Superior temporal gyrus (tissue), 1 donor: ENCODE measurements around the gene NLGN4Y.
A peak's percentile ranks its signal among the peaks of the same experiment; 100 is the strongest.

Source experiments
- DNase-seq: peaks from one replicate; pipeline ENCODE4 v3.0.0-alpha.2; 2016; ENCODE audit errors: extremely low spot score

NLGN4Y gene

GRCh38 chrY:14524272-14525231, at the start of gene NLGN4Y:
Gene NLGN4Y, plus strand, starts transcription at chrY:14524529. Its CDS starts 97,591 bp downstream, at chrY:14622120.
- DNase-seq: peak; percentile 58

DNA sequence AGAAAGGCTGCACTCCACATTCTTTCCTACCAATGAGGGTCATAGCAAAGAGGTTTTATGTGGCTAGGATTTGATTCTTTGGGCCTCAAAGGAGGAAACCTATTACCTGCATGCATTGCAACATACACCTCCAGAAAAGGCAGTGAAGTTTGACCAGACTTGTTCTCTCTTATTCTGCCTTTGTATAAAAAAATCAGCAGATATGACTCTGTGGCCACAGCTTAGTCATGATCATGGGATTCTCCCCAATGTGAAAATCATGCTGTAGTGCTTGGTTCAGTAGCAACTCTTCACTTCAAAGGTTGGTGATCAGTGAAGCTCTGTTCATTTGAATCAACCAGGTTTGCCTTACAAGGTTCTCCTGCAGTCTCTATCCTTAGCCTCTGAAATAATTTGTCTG, 38.4 kb upstream of the NLGN4Y start:
- DNase-seq: no peak

- no peak for DNase-seq
Measured at GRCh38 chrY:14490226-14490625, 34.1 kb upstream of the NLGN4Y start.

- DNase-seq: no peak
Measured at GRCh38 chrY:14498071-14498470, 26.3 kb upstream of the NLGN4Y start.

DNA sequence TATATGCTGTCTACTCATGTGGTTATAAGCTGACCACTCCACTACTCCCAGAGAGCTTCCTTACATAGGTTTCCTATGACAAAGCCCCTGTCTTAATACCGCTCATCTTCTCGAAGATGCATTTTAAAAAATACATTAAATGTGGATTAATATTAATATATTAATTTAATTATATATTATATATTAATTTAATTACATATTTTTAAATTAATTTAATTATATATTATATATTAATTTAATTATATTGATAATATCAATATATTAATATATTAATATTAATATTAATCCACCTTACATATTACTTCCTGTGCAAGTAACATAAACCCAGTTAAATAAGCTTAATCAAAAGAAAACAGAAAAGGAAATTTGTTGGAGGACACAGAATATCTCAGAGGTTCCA, 19.7 kb upstream of the NLGN4Y start:
- DNase-seq: no peak

- peak; percentile 71 for DNase-seq
Measured at GRCh38 chrY:14522379-14522950, 1.9 kb upstream of the NLGN4Y start.

DNA sequence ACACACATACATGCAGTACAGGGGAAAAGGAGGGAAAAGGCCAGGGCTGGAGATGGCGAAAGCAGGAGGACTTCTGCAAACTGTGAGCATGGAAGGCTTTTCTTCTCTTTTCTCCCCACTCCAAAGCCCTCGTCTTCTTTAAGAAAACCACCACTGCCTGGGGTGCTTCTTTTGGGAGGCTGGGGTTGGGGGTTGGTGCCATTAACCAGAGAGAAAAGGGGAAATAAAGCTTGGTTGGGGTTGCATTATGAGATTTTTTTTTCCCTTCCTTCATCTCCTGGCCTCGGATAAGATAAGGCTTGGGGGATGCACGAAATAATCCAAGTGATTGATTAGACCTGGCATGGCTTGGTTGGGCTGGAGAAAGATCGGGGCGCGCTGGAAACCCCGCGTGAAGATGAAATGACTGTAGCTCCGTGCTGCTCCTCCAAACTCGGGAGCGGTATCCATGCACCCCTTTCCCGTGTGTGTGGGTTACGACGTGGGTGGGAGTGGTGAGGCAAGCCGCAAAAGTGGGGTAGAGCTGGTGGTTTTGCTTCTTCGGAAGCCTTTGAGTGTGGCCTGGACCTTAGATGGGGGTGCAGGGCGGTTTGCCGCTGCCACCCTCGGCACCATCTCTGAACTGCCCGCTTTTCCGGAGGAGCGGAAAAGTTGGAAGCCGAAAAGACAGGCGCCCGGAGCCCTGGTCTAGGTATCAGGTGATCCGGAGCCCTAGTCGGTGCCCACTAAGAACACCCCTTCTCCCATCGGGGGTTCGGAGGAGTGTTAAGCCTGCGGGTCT, 648 bp upstream of the NLGN4Y start:
- peak; percentile 38 for DNase-seq

DNA sequence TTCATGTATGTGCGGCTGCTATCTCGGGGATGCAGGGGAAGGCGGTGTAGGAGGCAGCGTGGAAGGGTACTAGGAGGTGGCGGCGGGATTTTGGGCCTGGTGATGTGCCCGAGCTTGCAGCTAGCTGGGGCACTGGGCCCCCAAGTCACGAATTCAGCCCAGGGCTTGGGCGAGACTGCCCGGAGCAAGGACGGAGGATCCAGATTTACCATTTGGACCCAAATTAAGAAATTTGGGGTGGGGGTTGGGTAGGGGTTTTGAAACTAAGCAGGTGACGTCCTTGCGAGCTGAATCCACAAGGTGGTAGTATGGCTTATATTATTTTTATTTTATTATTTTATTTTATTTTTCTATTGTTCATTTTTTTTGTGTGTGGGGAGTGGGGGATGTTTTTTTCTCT, 986 bp downstream of the NLGN4Y start:
- peak; percentile 20 for DNase-seq

GRCh38 chrY:14528361-14528760, 4.0 kb downstream of the NLGN4Y start:
- DNase-seq: no peak

- DNase-seq: no peak
Measured at GRCh38 chrY:14536703-14537102, 12.4 kb downstream of the NLGN4Y start.

DNA sequence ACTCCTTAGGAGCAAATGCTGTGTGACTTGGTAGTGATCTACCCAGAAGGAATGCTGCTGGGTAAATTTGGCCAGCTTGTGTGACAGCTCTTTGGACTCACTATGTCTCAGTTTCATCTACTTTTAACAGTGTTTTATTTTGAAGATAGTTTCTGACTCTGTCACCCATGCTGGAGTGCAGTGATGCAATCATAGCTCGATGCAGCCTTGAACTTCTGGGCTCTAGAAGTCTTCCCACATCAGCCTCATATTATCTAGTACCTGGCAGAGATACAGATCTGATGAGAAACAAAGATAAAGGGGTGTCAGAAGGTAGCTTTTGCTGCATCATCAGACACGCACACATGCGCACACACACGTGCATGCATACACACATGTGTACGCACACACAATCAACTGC, 19.2 kb downstream of the NLGN4Y start:
- DNase-seq: no peak

DNA sequence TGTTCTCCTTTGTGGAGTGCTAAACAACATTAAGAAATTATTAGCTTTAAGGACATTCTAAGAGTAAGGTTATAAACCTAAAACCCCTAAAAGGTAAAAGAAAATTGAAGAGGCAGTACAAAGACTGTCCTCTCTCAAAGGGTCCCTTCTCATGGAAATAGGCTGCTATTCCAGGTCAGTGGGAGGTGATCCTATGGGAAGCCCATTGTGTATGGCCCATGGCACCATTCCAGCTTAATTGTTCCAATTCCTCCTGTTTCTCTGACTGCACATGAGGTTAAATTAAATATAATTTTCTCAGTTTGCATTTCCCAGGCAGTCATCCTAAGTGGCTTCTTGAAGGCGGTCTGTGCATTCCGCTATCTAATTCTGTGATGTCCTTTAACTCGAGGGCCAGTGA, 57.0 kb downstream of the NLGN4Y start:
- DNase-seq: no peak

DNA sequence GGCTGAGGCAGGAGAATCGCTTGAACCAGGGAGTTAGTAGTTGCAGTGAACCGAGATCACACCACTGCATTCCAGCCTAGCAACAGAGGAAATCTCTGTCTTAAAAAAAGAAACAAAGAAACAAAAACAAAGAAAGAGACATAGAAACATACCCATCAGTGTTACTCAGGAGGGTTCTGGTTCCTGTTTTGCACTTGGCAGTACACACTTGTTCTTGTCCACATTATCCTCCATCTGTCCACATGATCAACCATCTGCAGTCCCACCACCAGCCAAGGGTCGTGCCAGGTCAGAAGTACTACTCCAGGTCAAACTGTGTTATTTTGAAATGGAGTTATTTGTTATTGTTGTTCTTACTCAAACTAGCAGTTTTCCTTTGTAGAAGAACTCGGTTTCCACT, 62.4 kb downstream of the NLGN4Y start:
- DNase-seq: no peak

DNA sequence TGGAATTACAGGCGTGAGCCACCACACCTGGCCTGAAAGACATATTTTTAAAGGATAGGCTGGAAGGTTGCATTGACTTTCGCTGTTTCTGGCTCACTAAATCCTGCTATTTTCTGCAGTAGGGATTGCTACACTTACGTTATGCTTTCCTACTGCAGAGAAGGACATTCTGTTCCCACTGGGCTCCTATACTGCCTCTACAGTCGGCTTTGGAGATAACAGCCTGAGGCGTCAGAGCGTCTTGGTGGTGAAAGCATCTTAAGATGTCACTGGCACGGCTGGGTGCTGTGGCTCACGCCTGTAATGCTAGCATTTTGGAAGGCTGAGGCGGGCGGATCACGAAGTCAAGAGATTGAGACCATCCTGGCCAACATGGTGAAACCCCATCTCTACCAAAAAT, 77.0 kb downstream of the NLGN4Y start:
- DNase-seq: no peak

DNA sequence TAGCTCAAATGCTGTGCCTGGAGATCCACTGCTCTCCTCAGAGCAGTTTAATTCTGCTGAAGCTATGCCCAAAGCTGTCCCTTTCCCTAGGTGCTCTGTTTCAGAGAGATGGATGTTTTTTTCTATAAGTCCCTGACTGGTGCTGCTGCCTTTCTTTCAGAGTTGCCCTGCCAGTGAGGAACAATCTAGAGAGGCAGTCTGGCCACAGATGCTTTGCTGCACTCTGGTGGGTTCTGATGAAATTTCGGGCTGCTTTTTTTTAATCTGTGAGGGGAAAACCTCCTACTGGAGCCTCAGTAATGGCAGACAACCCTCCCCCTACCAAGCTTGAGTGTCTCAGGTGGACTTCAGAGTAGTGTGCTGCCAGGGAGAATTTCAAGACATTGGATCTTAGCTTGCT, 93.3 kb downstream of the NLGN4Y start:
- no peak for DNase-seq

DNA sequence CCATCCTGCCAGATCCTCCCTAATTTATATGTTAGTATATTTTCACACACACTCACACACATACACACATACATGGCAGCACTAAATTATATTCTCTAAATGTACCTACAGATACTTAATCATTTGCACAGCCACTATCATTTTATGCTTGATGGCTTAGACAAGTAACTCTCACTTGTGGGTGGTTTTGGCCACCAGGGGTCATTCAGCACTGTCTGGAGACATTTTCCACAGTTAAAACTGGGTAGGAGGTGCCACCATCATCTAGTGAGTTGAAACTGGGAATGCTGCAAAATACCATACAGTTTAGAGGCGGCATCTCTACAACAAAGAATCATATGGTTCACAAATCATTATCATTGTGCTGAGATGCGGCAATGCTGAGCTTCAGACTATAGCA, 94.2 kb downstream of the NLGN4Y start:
- DNase-seq: no peak

DNA sequence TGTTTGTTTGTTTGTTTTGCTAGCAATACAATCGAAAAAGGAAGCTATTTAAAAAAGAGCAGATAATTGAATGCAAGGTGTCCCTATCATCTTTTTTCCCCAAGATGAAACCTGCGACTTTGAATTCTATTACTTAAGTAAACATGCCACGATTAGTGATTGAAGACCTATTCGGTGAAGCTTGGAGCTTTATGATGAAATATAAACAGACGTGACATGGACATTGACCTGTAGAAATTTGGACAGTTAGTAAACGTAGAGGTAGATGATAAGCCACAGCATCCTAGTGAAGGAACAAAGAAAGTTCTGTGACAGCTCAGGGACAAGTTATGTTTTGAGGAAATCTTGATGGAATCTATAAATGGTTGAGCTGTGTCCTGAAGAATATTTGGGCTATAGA, 103.9 kb downstream of the NLGN4Y start:
- DNase-seq: no peak

GRCh38 chrY:14631676-14632075, 107.3 kb downstream of the NLGN4Y start:
- DNase-seq: no peak

DNA sequence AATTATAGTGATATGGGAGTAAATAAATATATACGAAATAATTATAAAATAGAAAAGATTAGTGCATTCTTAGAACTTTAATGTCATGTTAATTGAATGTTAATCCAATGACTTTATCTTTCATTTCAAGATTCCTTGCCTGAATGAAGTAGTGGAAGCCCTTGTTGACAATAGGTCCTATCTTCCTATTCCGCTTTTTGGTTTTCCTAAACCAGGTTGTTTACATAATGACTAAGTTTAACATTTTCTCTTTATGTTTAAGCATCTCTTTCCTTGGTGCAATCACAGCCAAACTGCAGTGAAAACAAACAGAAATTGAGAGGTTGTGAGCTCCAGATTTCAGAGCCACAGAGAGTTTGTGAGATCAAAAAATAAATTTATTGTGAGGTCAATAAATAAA, 109.4 kb downstream of the NLGN4Y start:
- no peak for DNase-seq

DNA sequence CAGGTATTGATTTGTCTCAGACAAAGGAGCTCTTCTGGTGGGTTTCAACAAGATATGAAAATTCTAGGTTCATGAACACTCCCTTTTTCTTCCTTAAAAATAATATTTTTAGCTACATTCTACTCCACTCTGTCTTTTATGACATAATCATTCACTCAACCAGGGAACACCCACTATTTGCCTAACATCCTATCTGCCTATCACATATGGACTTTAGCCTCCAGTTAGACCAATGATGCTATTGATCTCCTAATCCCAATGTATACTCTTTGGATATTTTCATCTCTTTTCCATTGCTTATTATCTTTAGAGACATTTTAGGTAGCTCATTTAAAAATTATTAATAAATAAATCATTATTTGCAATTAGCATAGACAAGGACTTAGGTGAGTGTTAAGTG, 110.6 kb downstream of the NLGN4Y start:
- no peak for DNase-seq

- DNase-seq: no peak
Measured at GRCh38 chrY:14637551-14637950, 113.2 kb downstream of the NLGN4Y start.

GRCh38 chrY:14641853-14642252, 117.5 kb downstream of the NLGN4Y start:
- DNase-seq: no peak
